PC-9 (cell line): ENCODE data around the gene TMEM260. TPM values are rescaled to one million over a fixed set of nuclear protein-coding genes. Genes with fewer than 3 reads are reported as not detected.
"Not testable (repeated sequence)": the region's sequence is repeated elsewhere in the genome, so short reads cannot be mapped to it uniquely, and the experiment has no call there.

ENCODE experiments used
- BruUV-seq: library from RNA; stranded (reverse); fragments of 400-500 nt; replicated peaks from 2 replicates; lab custom pipeline; 2021; lab: Mats Ljungman, UMichigan
- CTCF ChIA-PET: fragments of 300-600 bp; sonication (Branson Sonifier 250); formaldehyde crosslinking; loops from one replicate; lab custom pipeline; 2022; ENCODE audit warnings: antibody characterized with exemption; lab: Charles Lee
- POLR2A ChIA-PET: fragments of 300-600 bp; sonication (Branson Sonifier 250); formaldehyde crosslinking; loops from one replicate; lab custom pipeline; 2022; ENCODE audit warnings: antibody characterized with exemption; ENCODE audit not compliant: unreplicated experiment; lab: Charles Lee
- DNase-seq, 2 experiments: peaks; one replicate each; pipeline versions ENCODE4 v3.0.0 to v3.0.0-alpha.2; 2015 to 2022; ENCODE audit warnings: mixed read lengths in 1 of 2
- H2AFZ ChIP-seq: fragments of 200-600 bp; sonication (generic); 2 replicates; pipeline ENCODE4 v1.8.1; 2017; ENCODE audit warnings: antibody characterized with exemption
- H3F3A ChIP-seq: fragments of 200-600 bp; sonication (generic); 2 replicates; pipeline ENCODE4 v1.8.1; 2017; ENCODE audit warnings: antibody characterized with exemption, mild to moderate bottlenecking, low read depth; ENCODE audit not compliant: insufficient read depth
- H3K27ac ChIP-seq: fragments of 200-600 bp; sonication (generic); 2 replicates; pipeline ENCODE4 v1.6.1; 2016; ENCODE audit warnings: mixed run types
- H3K27me3 ChIP-seq: fragments of 200-600 bp; sonication (generic); 2 replicates; pipeline ENCODE4 v1.6.1; 2016; ENCODE audit warnings: low read depth, mixed run types; ENCODE audit not compliant: insufficient read depth
- H3K36me3 ChIP-seq: fragments of 200-600 bp; sonication (generic); 2 replicates; pipeline ENCODE4 v1.6.1; 2016; ENCODE audit warnings: low read depth, mixed run types
- H3K4me1 ChIP-seq: fragments of 200-600 bp; sonication (generic); replicated peaks from 2 replicates; pipeline ENCODE4 v1.6.1; 2016; ENCODE audit warnings: mixed run types; ENCODE audit not compliant: insufficient read depth
- H3K4me2 ChIP-seq: fragments of 200-600 bp; sonication (generic); 2 replicates; pipeline ENCODE4 v1.6.1; 2017; ENCODE audit warnings: mixed run types
- H3K4me3 ChIP-seq: fragments of 200-600 bp; sonication (generic); 2 replicates; pipeline ENCODE4 v1.6.1; 2016; ENCODE audit warnings: mixed run types
- H3K79me2 ChIP-seq: fragments of 200-600 bp; sonication (generic); 2 replicates; pipeline ENCODE4 v1.6.1; 2017; ENCODE audit warnings: low read depth, mixed run types
- H3K9me2 ChIP-seq: fragments of 200-600 bp; sonication (generic); 2 replicates; pipeline ENCODE4 v1.8.1; 2017; ENCODE audit warnings: mild to moderate bottlenecking; ENCODE audit not compliant: insufficient read depth
- H3K9me3 ChIP-seq: fragments of 200-600 bp; sonication (generic); 2 replicates; pipeline ENCODE4 v1.8.1; 2016; ENCODE audit warnings: low read depth; ENCODE audit not compliant: insufficient read depth
- H4K20me1 ChIP-seq: fragments of 200-600 bp; sonication (generic); 2 replicates; pipeline ENCODE4 v1.8.1; 2017; ENCODE audit not compliant: insufficient read depth
- CTCF ChIP-seq: fragments of 200-600 bp; sonication (generic); conservative IDR thresholded peaks from 2 replicates; pipeline ENCODE4 v1.6.1; 2017; ENCODE audit warnings: mixed run types, antibody characterized with exemption, mild to moderate bottlenecking, moderate library complexity
- EZH2 ChIP-seq: fragments of 200-600 bp; sonication (generic); IDR thresholded peaks from 2 replicates; pipeline ENCODE4 v1.8.0; 2017; ENCODE audit warnings: antibody characterized with exemption, low read depth
- intact Hi-C: fragments of 100-400 bp; cut with micrococcal nuclease; formaldehyde crosslinking; loops from one replicate; pipeline ENCODE4 v1.10.0; 2022; ENCODE audit not compliant: unreplicated experiment
- total RNA-seq: library from RNA; stranded (reverse); gene quantifications from 2 replicates; pipeline ENCODE4 v1.2.3, GENCODE V29; 2021

The TMEM260 gene
- total RNA-seq, 1 experiment from 2014 or later = 12.4 TPM

DNA sequence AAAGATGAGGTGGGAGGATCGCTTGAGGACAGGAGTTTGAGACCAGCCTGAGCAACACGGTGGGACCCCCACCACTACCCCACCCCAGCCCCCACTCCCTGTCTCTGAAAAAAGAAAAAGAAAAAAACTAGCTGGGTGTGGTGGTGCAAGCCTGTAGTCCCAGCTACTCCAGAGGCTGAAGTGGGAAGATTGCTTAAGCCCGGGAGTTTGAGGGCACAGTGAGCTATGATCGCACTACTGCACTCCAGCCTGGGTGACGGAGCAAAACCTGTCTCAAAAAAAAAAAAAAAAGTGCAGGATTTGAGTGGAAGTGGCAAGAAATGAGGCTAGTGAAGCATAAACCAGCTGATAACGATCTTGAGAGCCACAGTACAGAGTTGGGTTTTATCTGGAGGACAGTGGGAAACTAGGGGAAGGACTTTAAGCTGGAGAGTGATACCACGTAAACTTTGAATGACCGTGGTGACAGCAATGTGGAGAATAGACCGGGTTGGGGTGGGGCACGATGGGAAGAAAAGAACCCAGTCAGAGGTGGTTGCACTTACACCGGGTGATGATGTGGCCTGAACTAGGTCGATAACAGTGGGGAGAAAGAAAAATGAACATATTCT, 85.3 kb downstream of the TMEM260 start:
- Histone ChIP-seq H3K9me3 (no peaks in the 10 kb centered on the region; the same call in 1 of the 2 replicates), H2AFZ (no peak overlapping the region), H3K9me2 (no peaks in the 10 kb centered on the region), H3K27ac (no peak overlapping the region), H3K4me3 (no peak overlapping the region), H3K79me2 (no peaks in the 10 kb centered on the region), H4K20me1 (no peaks in the 10 kb centered on the region), H3F3A (no peaks in the 10 kb centered on the region), H3K4me1 (no peaks in the 10 kb centered on the region), H3K4me2 (no peak overlapping the region), H3K36me3 (no peaks in the 10 kb centered on the region), H3K27me3 (no peaks in the 10 kb centered on the region)
- BruUV-seq = no TSS peak
- TF ChIP-seq EZH2 = no peak
- TF ChIP-seq CTCF = no peak
- POLR2A ChIA-PET = no interaction called here
- intact Hi-C loops = loop anchor here (5.0 to 10.0 kb wide), 2 partner anchors 402 to 650 kb away; no protein-coding TSS in a partner anchor
- CTCF ChIA-PET = no interaction called here
- no peak for DNase-seq

GRCh38 chr14:56666294-56666693, 86.7 kb downstream of the TMEM260 start:
- no peak for DNase-seq
- TF ChIP-seq CTCF (no peak), EZH2 (no peak)
- Histone ChIP-seq H3K79me2 (no peaks in the 10 kb centered on the region), H3K4me3 (no peak overlapping the region), H3K36me3 (no peaks in the 10 kb centered on the region), H3K4me2 (no peak overlapping the region), H3K9me2 (no peaks in the 10 kb centered on the region), H3K9me3 (no peaks in the 10 kb centered on the region; the same call in 1 of the 2 replicates), H3K27me3 (no peaks in the 10 kb centered on the region), H3K4me1 (no peaks in the 10 kb centered on the region), H3F3A (no peaks in the 10 kb centered on the region), H2AFZ (no peak overlapping the region), H3K27ac (no peak overlapping the region), H4K20me1 (no peaks in the 10 kb centered on the region)
- CTCF ChIA-PET = no interaction called here
- intact Hi-C loops = loop anchor here (10.0 kb wide), 1 partner anchor 649 kb away; no protein-coding TSS in a partner anchor
- BruUV-seq = no TSS peak
- POLR2A ChIA-PET = no interaction called here

GRCh38 chr14:56666716-56667115, 87.1 kb downstream of the TMEM260 start:
- no peaks in the 10 kb centered on the region for H3K9me2 ChIP-seq
- CTCF ChIA-PET = no interaction called here
- no TSS peak for BruUV-seq
- H3K9me3 ChIP-seq = no peaks in the 10 kb centered on the region; the same call in 1 of the 2 replicates
- no peaks in the 10 kb centered on the region for H3K36me3 ChIP-seq
- POLR2A ChIA-PET = no interaction called here
- H3K4me2 ChIP-seq = no peak overlapping the region
- peak in 1 of 2 experiments; percentile 46 for DNase-seq
- H3K4me3 ChIP-seq = no peak overlapping the region
- H3K4me1 ChIP-seq = no peaks in the 10 kb centered on the region
- H3K79me2 ChIP-seq = no peaks in the 10 kb centered on the region
- no peak overlapping the region for H3K27ac ChIP-seq
- no peaks in the 10 kb centered on the region for H3F3A ChIP-seq
- no peak for TF ChIP-seq CTCF
- TF ChIP-seq EZH2 = no peak
- H2AFZ ChIP-seq = no peak overlapping the region
- intact Hi-C loops = loop anchor here (10.0 kb wide), 1 partner anchor 648 kb away; no protein-coding TSS in a partner anchor
- no peaks in the 10 kb centered on the region for H4K20me1 ChIP-seq
- no peaks in the 10 kb centered on the region for H3K27me3 ChIP-seq

DNA sequence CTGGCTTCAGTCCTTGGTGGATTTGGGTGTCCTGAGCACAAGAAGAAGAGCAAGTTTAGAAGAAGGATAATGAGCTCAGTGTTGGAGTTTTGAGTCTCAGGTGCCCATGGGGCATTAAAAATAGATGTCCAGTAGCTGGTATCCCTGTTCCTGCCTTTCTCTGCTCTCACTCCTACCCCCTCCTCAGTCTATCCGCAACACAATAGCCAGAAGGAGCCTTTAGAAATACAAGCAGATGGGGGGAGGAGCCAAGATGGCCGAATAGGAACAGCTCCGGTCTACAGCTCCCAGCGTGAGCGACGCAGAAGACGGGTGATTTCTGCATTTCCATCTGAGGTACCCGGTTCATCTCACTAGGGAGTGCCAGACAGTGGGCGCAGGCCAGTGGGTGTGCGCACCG, 87.7 kb downstream of the TMEM260 start:
- H3K27ac ChIP-seq, H3K9me3 ChIP-seq, H3K4me1 ChIP-seq, H4K20me1 ChIP-seq, H3F3A ChIP-seq, DNase-seq, CTCF ChIA-PET, H3K36me3 ChIP-seq, H3K27me3 ChIP-seq, BruUV-seq, H3K4me2 ChIP-seq, POLR2A ChIA-PET, H2AFZ ChIP-seq, H3K79me2 ChIP-seq, H3K9me2 ChIP-seq, H3K4me3 ChIP-seq: not testable (repeated sequence)
- intact Hi-C loops = loop anchor here (10.0 kb wide), 1 partner anchor 648 kb away; no protein-coding TSS in a partner anchor
